ENCODE results near the gene NRG2. TPM values are rescaled to one million over a fixed set of nuclear protein-coding genes. Genes with fewer than 3 reads are reported as not detected.

The NRG2 gene
- total and polyA plus RNA-seq, 2 of the 8 experiments (the other 6 are each of a cell fraction or from before 2014, with no cell fraction given): 0.27 to 0.54 TPM

GRCh38 chr5:139849942-139850341 lies 193.2 kb downstream of the NRG2 start (continued):
- TF ChIP-seq CHD7 (IDR thresholded peaks at IDR 0.05; ENCODE audit: insufficient replicate concordance, low read length): no peak
- TF ChIP-seq USF2 (IDR thresholded peaks at IDR 0.05; ENCODE audit: low read length): no peak
- TF ChIP-seq CHD2 (IDR thresholded peaks at IDR 0.05; ENCODE audit: low read length): no peak
- TF ChIP-seq SAP30 (IDR thresholded peaks at IDR 0.05; ENCODE audit: insufficient read depth, insufficient replicate concordance, low read length): no peak
- TF ChIP-seq CHD1 (IDR thresholded peaks at IDR 0.05; ENCODE audit: low read depth, low read length): no peak
- no peak for TF ChIP-seq BCL11A (IDR thresholded peaks at IDR 0.05; ENCODE audit: low read depth in 2 of 2, low read length in 2 of 2)

All from H1 (cell line).